HL-60 (cell line): Measurements from ENCODE around the gene SEMA3B.

Experiments
- GABPA ChIP-seq: IDR thresholded peaks from 2 replicates; pipeline ENCODE4 v1.6.1; 2012; ENCODE audit warnings: low read depth
- POLR2AphosphoS5 ChIP-seq: IDR thresholded peaks from 2 replicates; pipeline ENCODE4 v1.6.1; 2012; ENCODE audit warnings: low read depth
- TF ChIP-seq, protein P1 (sequence below): IDR thresholded peaks from one replicate; pipeline ENCODE4 v1.5.1; 2011; ENCODE audit warnings: low read length, control low read depth, inconsistent platforms; ENCODE audit not compliant: insufficient read depth

DNA sequence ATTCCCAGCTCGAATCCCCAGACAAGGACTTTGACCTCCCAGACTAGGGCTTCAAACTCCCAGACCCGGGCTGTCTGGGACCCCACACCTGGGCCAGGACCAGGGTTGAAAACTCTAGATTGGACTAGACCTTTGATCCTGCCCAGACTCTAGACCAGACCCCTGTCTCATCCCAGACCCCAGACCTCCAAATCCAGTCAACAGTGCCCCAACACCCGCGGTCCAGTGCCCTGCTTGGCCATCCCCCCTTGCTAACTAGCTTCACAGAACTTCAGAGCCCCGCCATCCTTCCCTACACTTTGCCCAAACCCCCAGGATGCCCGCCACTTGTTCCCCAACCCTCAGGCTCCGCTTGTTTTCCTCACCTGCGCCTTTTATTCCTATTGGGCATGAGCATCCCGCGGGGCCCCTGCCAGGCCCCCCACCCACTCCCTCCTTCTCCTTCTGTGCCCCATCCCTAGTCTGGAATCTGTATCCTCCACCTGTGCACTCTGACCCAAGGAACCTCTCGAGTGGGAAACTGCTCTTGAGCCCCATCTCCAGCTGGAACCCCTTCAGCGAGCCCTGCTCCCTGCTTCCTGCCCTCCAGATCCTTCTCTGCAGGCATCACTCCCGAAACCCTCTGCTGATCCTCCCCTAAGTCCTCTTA is 32.3 kb upstream of the SEMA3B start:
- TF ChIP-seq, protein P1, sequence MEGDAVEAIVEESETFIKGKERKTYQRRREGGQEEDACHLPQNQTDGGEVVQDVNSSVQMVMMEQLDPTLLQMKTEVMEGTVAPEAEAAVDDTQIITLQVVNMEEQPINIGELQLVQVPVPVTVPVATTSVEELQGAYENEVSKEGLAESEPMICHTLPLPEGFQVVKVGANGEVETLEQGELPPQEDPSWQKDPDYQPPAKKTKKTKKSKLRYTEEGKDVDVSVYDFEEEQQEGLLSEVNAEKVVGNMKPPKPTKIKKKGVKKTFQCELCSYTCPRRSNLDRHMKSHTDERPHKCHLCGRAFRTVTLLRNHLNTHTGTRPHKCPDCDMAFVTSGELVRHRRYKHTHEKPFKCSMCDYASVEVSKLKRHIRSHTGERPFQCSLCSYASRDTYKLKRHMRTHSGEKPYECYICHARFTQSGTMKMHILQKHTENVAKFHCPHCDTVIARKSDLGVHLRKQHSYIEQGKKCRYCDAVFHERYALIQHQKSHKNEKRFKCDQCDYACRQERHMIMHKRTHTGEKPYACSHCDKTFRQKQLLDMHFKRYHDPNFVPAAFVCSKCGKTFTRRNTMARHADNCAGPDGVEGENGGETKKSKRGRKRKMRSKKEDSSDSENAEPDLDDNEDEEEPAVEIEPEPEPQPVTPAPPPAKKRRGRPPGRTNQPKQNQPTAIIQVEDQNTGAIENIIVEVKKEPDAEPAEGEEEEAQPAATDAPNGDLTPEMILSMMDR: no peak
- TF ChIP-seq POLR2AphosphoS5: no peak
- TF ChIP-seq GABPA: no peak
